GM13976 (cell line): ENCODE data around the gene PFKP.

Experiments
- DNase-seq: peaks from one replicate; pipeline ENCODE4 v3.0.0; 2012; ENCODE audit warnings: low spot score
- in situ Hi-C: fragments of 300-500 bp; cut with MboI; formaldehyde crosslinking; loops from one replicate; pipeline ENCODE4 v1.12.0; 2022; ENCODE audit warnings: low sequenced_read_pairs, mixed read lengths, inconsistent platforms; ENCODE audit not compliant: unreplicated experiment
- TF ChIP-seq, protein P1 (sequence below): IDR thresholded peaks from 2 replicates; pipeline ENCODE4 v1.5.1; 2012; ENCODE audit warnings: borderline replicate concordance, mild to moderate bottlenecking; ENCODE audit not compliant: insufficient read depth; ENCODE audit errors: extremely low read depth, missing control alignments, control extremely low read depth

PFKP gene

GRCh38 chr10:3067118-3067858 is at the start of gene PFKP:
Gene PFKP (plus strand): TSS chr10:3067548. CDS start chr10:3067596, 48 bp downstream.
- in situ Hi-C loops = no loop called here
- peak; percentile 87 for DNase-seq
- TF ChIP-seq, protein P1, sequence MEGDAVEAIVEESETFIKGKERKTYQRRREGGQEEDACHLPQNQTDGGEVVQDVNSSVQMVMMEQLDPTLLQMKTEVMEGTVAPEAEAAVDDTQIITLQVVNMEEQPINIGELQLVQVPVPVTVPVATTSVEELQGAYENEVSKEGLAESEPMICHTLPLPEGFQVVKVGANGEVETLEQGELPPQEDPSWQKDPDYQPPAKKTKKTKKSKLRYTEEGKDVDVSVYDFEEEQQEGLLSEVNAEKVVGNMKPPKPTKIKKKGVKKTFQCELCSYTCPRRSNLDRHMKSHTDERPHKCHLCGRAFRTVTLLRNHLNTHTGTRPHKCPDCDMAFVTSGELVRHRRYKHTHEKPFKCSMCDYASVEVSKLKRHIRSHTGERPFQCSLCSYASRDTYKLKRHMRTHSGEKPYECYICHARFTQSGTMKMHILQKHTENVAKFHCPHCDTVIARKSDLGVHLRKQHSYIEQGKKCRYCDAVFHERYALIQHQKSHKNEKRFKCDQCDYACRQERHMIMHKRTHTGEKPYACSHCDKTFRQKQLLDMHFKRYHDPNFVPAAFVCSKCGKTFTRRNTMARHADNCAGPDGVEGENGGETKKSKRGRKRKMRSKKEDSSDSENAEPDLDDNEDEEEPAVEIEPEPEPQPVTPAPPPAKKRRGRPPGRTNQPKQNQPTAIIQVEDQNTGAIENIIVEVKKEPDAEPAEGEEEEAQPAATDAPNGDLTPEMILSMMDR = no peak

- TF ChIP-seq, protein P1 = no peak
- in situ Hi-C loops = no loop called here
- no peak for DNase-seq
Observed at GRCh38 chr10:3018247-3018646, 49.1 kb upstream of the PFKP start.

DNA sequence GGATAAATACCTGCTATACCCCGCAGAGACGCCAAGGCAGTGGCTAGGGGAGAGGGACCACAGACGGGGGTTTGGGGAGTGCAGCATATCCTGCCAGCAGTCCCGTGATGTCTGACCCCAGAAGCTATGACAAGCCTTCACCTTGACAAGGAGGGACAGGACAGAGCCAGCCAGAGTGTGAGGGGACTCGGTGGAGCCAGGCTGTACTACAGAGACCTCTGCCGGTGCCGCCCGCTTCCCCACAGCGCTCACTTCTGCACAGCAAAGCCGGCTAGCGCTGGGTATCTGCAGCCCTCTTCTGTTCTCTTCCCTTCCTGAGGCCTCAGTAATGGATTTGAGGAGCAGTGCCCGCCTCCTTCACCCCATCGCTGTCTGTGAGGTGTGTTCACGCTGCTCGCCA is 47.0 kb upstream of the PFKP start:
- in situ Hi-C loops = no loop called here
- DNase-seq = no peak

DNA sequence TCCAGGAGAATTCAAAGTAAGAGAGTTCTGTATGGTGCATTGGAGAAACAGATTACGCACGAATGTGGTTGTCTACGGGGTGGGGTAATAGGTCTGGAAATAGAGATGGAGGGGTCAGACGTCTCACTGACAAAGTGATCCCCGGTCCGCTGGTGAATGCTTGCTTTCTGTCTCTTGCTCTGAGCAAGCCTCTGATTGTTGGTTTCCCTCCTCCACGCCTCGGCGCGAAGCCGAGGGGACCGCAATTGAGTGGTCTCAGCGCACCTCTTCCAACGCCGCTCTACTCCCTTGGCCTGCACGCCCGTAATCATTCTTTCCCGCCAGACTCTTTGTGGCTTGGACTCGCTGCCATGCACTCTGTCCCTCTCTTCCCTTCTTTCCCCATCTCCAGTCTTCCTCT is 46.5 kb upstream of the PFKP start:
- in situ Hi-C loops = no loop called here
- no peak for DNase-seq
- TF ChIP-seq, protein P1 = no peak

More for the DNA sequence above, 47.0 kb upstream of the PFKP start:
- TF ChIP-seq, protein P1 = no peak

GRCh38 chr10:3022027-3022426 is 45.3 kb upstream of the PFKP start:
- in situ Hi-C loops = no loop called here
- TF ChIP-seq, protein P1 = no peak
- DNase-seq = no peak

GRCh38 chr10:3023892-3024291 is 43.5 kb upstream of the PFKP start:
- in situ Hi-C loops = no loop called here
- TF ChIP-seq, protein P1 = no peak
- DNase-seq = no peak
